Endothelial cell of umbilical vein (primary cell): ENCODE results near the gene LRRC56. TPM values are rescaled to one million over a fixed set of nuclear protein-coding genes. Genes with fewer than 3 reads are reported as not detected.

Experiments
- BruUV-seq: library from RNA; stranded (reverse); fragments of 400-500 nt; replicated peaks from 2 replicates; lab custom pipeline; 2021; lab: Mats Ljungman, UMichigan
- CTCF ChIA-PET: fragments of 300-600, 350-600 bp; sonication (Branson Sonifier 250); formaldehyde crosslinking; loops from one replicate; lab custom pipeline; 2021; ENCODE audit warnings: antibody characterized with exemption, inconsistent platforms; lab: Charles Lee
- POLR2A ChIA-PET: fragments of 300-600, 350-600 bp; sonication (Branson Sonifier 250); formaldehyde crosslinking; loops from one replicate; lab custom pipeline; 2021; ENCODE audit warnings: antibody characterized with exemption, inconsistent platforms; lab: Charles Lee
- DNase-seq: peaks from one replicate; pipeline ENCODE4 v3.0.0-alpha.2; 2011; ENCODE audit warnings: low read depth, low spot score
- FAIRE-seq: peaks from 2 replicates; lab custom pipeline; 2011; peaks lifted over from hg19 to GRCh38; lab: Jason Lieb, UNC
- H2AFZ ChIP-seq: 2 replicates; pipeline ENCODE4 v1.6.0; 2012; ENCODE audit warnings: low read depth, low read length, control low read depth, inconsistent platforms
- H3K27ac ChIP-seq: 2 replicates; pipeline ENCODE4 v1.5.1; 2011; ENCODE audit warnings: low read depth, mild to moderate bottlenecking, control low read depth, low read length, moderate library complexity; ENCODE audit not compliant: insufficient read depth
- H3K27me3 ChIP-seq, 2 experiments: 2 replicates each; pipeline versions ENCODE4 v1.6.0 to v1.6.1; 2011; ENCODE audit warnings: low read length in 2 of 2, mixed read lengths in 1 of 2; ENCODE audit not compliant: control insufficient read depth in 2 of 2, insufficient read depth in 2 of 2
- H3K36me3 ChIP-seq, 2 experiments: 2 replicates in 1 of 2; 3 replicates in 1 of 2; pipeline ENCODE4 v1.5.1; 2011; ENCODE audit warnings: low read length in 2 of 2, mild to moderate bottlenecking in 1 of 2, moderate library complexity in 1 of 2; ENCODE audit not compliant: control insufficient read depth in 2 of 2, insufficient read depth in 2 of 2; ENCODE audit errors: extremely low read depth in 1 of 2
- H3K4me1 ChIP-seq: 3 replicates; pipeline ENCODE4 v1.5.1; 2011; ENCODE audit warnings: mild to moderate bottlenecking, low read length; ENCODE audit not compliant: control insufficient read depth, insufficient read depth; ENCODE audit errors: extremely low read depth
- H3K4me2 ChIP-seq: 2 replicates; pipeline ENCODE4 v1.6.1; 2011; ENCODE audit warnings: low read length, control low read depth, mixed read lengths; ENCODE audit not compliant: insufficient read depth
- H3K4me3 ChIP-seq, 3 experiments: fragments of 200-600 bp in 1 of 3; sonication (generic), shearing (Covaris generic) in 1 of 3; replicated peaks in 1 of 3; 2 replicates each; pipeline ENCODE4 v1.5.1; 2011 to 2016; ENCODE audit warnings: control low read depth in 3 of 3, low read length in 3 of 3, mild to moderate bottlenecking in 2 of 3, inconsistent platforms in 1 of 3, low read depth in 1 of 3, moderate library complexity in 1 of 3; ENCODE audit not compliant: insufficient read depth in 1 of 3
- H3K79me2 ChIP-seq: 2 replicates; pipeline ENCODE4 v1.6.0; 2012; ENCODE audit warnings: low read length, inconsistent platforms; ENCODE audit not compliant: control insufficient read depth, insufficient read depth
- H3K9ac ChIP-seq: replicated peaks from 2 replicates; pipeline ENCODE3; 2011; ENCODE audit warnings: low read length, control low read depth; ENCODE audit not compliant: insufficient read depth; ENCODE audit errors: extremely low read depth
- H3K9me1 ChIP-seq: replicated peaks from 3 replicates; pipeline ENCODE4 v1.6.0; 2011; ENCODE audit warnings: mild to moderate bottlenecking, low read length; ENCODE audit not compliant: control insufficient read depth, insufficient read depth; ENCODE audit errors: extremely low read depth
- H3K9me3 ChIP-seq: replicated peaks from 2 replicates; pipeline ENCODE4 v1.5.1; 2012; ENCODE audit warnings: low read length, inconsistent platforms; ENCODE audit not compliant: control insufficient read depth, insufficient read depth
- H4K20me1 ChIP-seq: replicated peaks from 2 replicates; pipeline ENCODE3; 2011; ENCODE audit warnings: mild to moderate bottlenecking, low read length; ENCODE audit not compliant: control insufficient read depth, insufficient read depth; ENCODE audit errors: extremely low read depth
- CTCF ChIP-seq, 2 donors: IDR thresholded peaks; 1 replicate in 1 of 2; 2 replicates in 1 of 2; pipeline ENCODE4 v1.5.1; 2011; ENCODE audit warnings: low read length in 2 of 2, mild to moderate bottlenecking in 2 of 2, moderate library complexity in 2 of 2, control low read depth in 1 of 2, inconsistent platforms in 1 of 2, low read depth in 1 of 2; ENCODE audit not compliant: insufficient read depth in 1 of 2; ENCODE audit errors: extremely low read depth in 1 of 2
- EZH2 ChIP-seq: IDR thresholded peaks from 2 replicates; pipeline ENCODE4 v1.6.1; 2012; ENCODE audit warnings: borderline replicate concordance, low read depth, mild to moderate bottlenecking, moderate library complexity, low read length, inconsistent platforms; ENCODE audit not compliant: severe bottlenecking
- FOS ChIP-seq: IDR thresholded peaks from 2 replicates; pipeline ENCODE4 v1.6.1; 2011; ENCODE audit warnings: mild to moderate bottlenecking, low read length, moderate library complexity, borderline replicate concordance; ENCODE audit not compliant: insufficient read depth
- GATA2 ChIP-seq: IDR thresholded peaks from 2 replicates; pipeline ENCODE4 v1.7.0; 2011; ENCODE audit warnings: low read depth, mild to moderate bottlenecking, moderate library complexity, mixed read lengths, low read length; ENCODE audit not compliant: insufficient read length, insufficient read depth
- JUN ChIP-seq: IDR thresholded peaks from 2 replicates; pipeline ENCODE4 v1.6.1; 2011; ENCODE audit warnings: borderline replicate concordance, low read depth; ENCODE audit not compliant: insufficient read length, insufficient read depth
- MYC ChIP-seq: IDR thresholded peaks from one replicate; pipeline ENCODE4 v1.6.1; 2011; ENCODE audit warnings: mild to moderate bottlenecking, low read depth, low read length
- POLR2A ChIP-seq: IDR thresholded peaks from 2 replicates; pipeline ENCODE4 v1.6.1; 2012; ENCODE audit warnings: low read depth, mild to moderate bottlenecking, control low read depth, low read length
- POLR2AphosphoS5 ChIP-seq: IDR thresholded peaks from 2 replicates; pipeline ENCODE4 v1.6.1; 2012; ENCODE audit warnings: low read depth, mild to moderate bottlenecking, control low read depth, low read length, moderate library complexity; ENCODE audit not compliant: insufficient read depth
- dilution Hi-C: fragments of 300-500 bp; cut with MboI; formaldehyde crosslinking; loops from one replicate; pipeline ENCODE4 v1.15.0; 2019; ENCODE audit warnings: low sequenced_read_pairs; ENCODE audit not compliant: extremely low pct_ligation_motif_present
- intact Hi-C: fragments of 100-400 bp; cut with micrococcal nuclease; formaldehyde crosslinking; loops from one replicate; pipeline ENCODE4 v1.10.0; 2022
- polyA plus RNA-seq, 4 experiments: library from polyadenylated mRNA; depleted of rRNA in 3 of 4; stranded (reverse) in 3 of 4; unstranded in 1 of 4; fragments of >200 nt; gene quantifications; 2 replicates each; pipeline versions ENCODE4 v1.2.1 to v1.2.3, GENCODE V29; 2011 to 2012; ENCODE audit warnings: missing spikeins in 1 of 4
- total RNA-seq: library from RNA; stranded (reverse); gene quantifications from 2 replicates; pipeline ENCODE4 v1.2.3, GENCODE V29; 2021
- TF ChIP-seq, protein P1 (sequence below): IDR thresholded peaks from 2 replicates; pipeline ENCODE4 v1.6.1; 2011; ENCODE audit not compliant: insufficient read depth, insufficient read length

LRRC56 gene
- total and polyA plus RNA-seq, 2 donors (not counting 3 experiments of a cell fraction or from before 2014, with no cell fraction given): 0.47 to 0.55 TPM

DNA sequence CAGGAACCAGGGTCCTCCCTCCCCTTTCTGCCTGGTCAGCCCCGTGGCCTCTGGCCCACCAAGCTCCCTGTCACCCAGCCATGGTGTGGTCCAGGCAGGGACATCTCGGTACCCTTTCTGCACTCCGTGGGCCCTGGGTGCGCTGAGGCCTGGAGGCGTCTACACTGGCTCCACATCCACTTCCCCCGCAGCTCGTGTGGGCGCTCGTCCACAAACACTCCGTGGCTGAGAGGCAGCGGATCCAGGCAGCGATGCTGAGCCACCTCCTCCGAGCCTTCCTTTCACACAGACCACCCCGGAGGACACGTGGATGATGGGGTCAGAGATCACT is 46.4 kb upstream of the LRRC56 start:
- H3K27ac ChIP-seq: no peak overlapping the region
- no peak overlapping the region for H2AFZ ChIP-seq
- no peaks in the 10 kb centered on the region for H3K9me1 ChIP-seq
- H3K36me3 ChIP-seq: peaks cover 2 to 32% of the 10 kb centered on the region in 2 experiments
- no peaks in the 10 kb centered on the region for H3K79me2 ChIP-seq
- no peaks in the 10 kb centered on the region for H3K4me1 ChIP-seq
- H3K4me3 ChIP-seq: no peak overlapping the region
- BruUV-seq: TSS peak; percentile 21
- H4K20me1 ChIP-seq: no peaks in the 10 kb centered on the region
- intact Hi-C loops: no loop called here
- H3K27me3 ChIP-seq: no peaks in the 10 kb centered on the region
- POLR2A ChIA-PET: no interaction called here
- dilution Hi-C loops: no loop called here
- TF ChIP-seq GATA2 (no peak), POLR2AphosphoS5 (no peak), EZH2 (no peak), POLR2A (no peak), FOS (no peak), MYC (no peak), CTCF (IDR thresholded peaks at IDR 0.05; ENCODE audit: extremely low read depth in 1 of 2, insufficient read depth in 1 of 2, low read depth in 1 of 2, low read length in 2 of 2) (no peak), JUN (no peak)
- TF ChIP-seq, protein P1, sequence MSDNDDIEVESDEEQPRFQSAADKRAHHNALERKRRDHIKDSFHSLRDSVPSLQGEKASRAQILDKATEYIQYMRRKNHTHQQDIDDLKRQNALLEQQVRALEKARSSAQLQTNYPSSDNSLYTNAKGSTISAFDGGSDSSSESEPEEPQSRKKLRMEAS: no peak
- FAIRE-seq: no peak
- CTCF ChIA-PET: no interaction called here
- no peak for DNase-seq
- no peaks in the 10 kb centered on the region for H3K9me3 ChIP-seq
- no peak overlapping the region for H3K4me2 ChIP-seq
- H3K9ac ChIP-seq: no peak overlapping the region
